K562 (cell line): ENCODE measurements around the gene TGM3. TPM values are rescaled to one million over a fixed set of nuclear protein-coding genes. Genes with fewer than 3 reads are reported as not detected.
A peak's percentile ranks its signal among the peaks of the same experiment; 100 is the strongest.

ENCODE experiments used
- ATAC-seq: fragments of 200-7000 bp; cut with Tn5 transposase; 3 replicates; pipeline ENCODE4 v1.9.1; 2020; ENCODE audit warnings: moderate library complexity
- BruUV-seq: library from RNA; stranded (reverse); fragments of 400-500 nt; replicated peaks from 2 replicates; lab custom pipeline; 2021; lab: Mats Ljungman, UMichigan
- CTCF ChIA-PET: fragments of 300-600 bp; formaldehyde crosslinking; extraction: SDS; loops from one replicate; lab custom pipeline; 2021; ENCODE audit warnings: low intra/inter-chr PET ratio; lab: Yijun Ruan, JAX
- POLR2A ChIA-PET: fragments of 300-600, 350-650 bp; sonication (Branson Sonifier 250); formaldehyde crosslinking; extraction: SDS; loops from one replicate; lab custom pipeline; 2021; ENCODE audit warnings: antibody characterized with exemption, inconsistent platforms; lab: Yijun Ruan, JAX
- DNase-seq, 4 experiments: peaks; one replicate each; pipeline versions ENCODE4 v3.0.0 to v3.0.0-alpha.2; 2011 to 2018; ENCODE audit warnings: low spot score in 3 of 4, mixed read lengths in 3 of 4; ENCODE audit errors: extremely low read depth in 1 of 4
- FAIRE-seq: peaks from 2 replicates; lab custom pipeline; 2011; peaks lifted over from hg19 to GRCh38; lab: Jason Lieb, UNC
- H2AFZ ChIP-seq: 2 replicates; pipeline ENCODE4 v1.6.0; 2011; ENCODE audit warnings: low read depth, low read length, control low read depth, inconsistent platforms
- H3K27ac ChIP-seq: fragments of 200-600 bp; 3 replicates; pipeline ENCODE4 v1.8.0; 2011; ENCODE audit warnings: low read depth, mild to moderate bottlenecking, control low read depth, inconsistent platforms, low read length, moderate library complexity, mixed read lengths; ENCODE audit errors: extremely low read depth
- H3K27me3 ChIP-seq, 2 experiments: fragments of 300-600 bp in 1 of 2; 2 replicates in 1 of 2; 3 replicates in 1 of 2; pipeline versions ENCODE4 v1.6.0 to v1.8.0; 2011; ENCODE audit warnings: inconsistent platforms in 2 of 2, low read length in 2 of 2, mild to moderate bottlenecking in 1 of 2, mixed read lengths in 1 of 2, moderate library complexity in 1 of 2; ENCODE audit not compliant: control insufficient read depth in 2 of 2, insufficient read depth in 2 of 2
- H3K36me3 ChIP-seq: fragments of 300-600 bp; 3 replicates; pipeline ENCODE4 v1.8.0; 2011; ENCODE audit warnings: mild to moderate bottlenecking, low read length, inconsistent platforms; ENCODE audit not compliant: control insufficient read depth, insufficient read depth
- H3K4me1 ChIP-seq, 2 experiments: fragments of 200-600 bp in 1 of 2; replicated peaks in 1 of 2; 2 replicates in 1 of 2; 3 replicates in 1 of 2; pipeline versions ENCODE4 v1.5.1 to v1.8.0; 2011; ENCODE audit warnings: inconsistent platforms in 2 of 2, low read length in 2 of 2, mild to moderate bottlenecking in 1 of 2, mixed read lengths in 1 of 2, moderate library complexity in 1 of 2; ENCODE audit not compliant: control insufficient read depth in 2 of 2, insufficient read depth in 2 of 2
- H3K4me2 ChIP-seq: 2 replicates; pipeline ENCODE4 v1.6.1; 2011; ENCODE audit warnings: low read length, control low read depth, inconsistent platforms, mixed read lengths; ENCODE audit not compliant: insufficient read depth
- H3K4me3 ChIP-seq: fragments of 200-600 bp; sonication (generic), shearing (Covaris generic); 2 replicates; pipeline ENCODE4 v1.5.1; 2016; ENCODE audit warnings: control low read depth, inconsistent platforms
- H3K79me2 ChIP-seq: fragments of 200-600 bp; 3 replicates; pipeline ENCODE4 v1.8.0; 2011; ENCODE audit warnings: low read length, inconsistent platforms; ENCODE audit not compliant: control insufficient read depth, insufficient read depth
- H3K9ac ChIP-seq, 2 experiments: 2 replicates each; pipeline versions ENCODE4 v1.6.0 to v1.6.1; 2011; ENCODE audit warnings: low read depth in 2 of 2, low read length in 2 of 2, control low read depth in 1 of 2, inconsistent platforms in 1 of 2, mild to moderate bottlenecking in 1 of 2, mixed read lengths in 1 of 2; ENCODE audit not compliant: insufficient read depth in 1 of 2
- H3K9me1 ChIP-seq: one replicate; pipeline ENCODE4 v1.6.0; 2011; ENCODE audit warnings: inconsistent platforms, mild to moderate bottlenecking, low read length, moderate library complexity; ENCODE audit not compliant: control insufficient read depth, insufficient read depth
- H3K9me3 ChIP-seq: replicated peaks from 2 replicates; pipeline ENCODE4 v1.5.1; 2011; ENCODE audit warnings: low read depth, low read length, inconsistent platforms; ENCODE audit not compliant: control insufficient read depth, insufficient read depth
- H4K20me1 ChIP-seq: replicated peaks from 2 replicates; pipeline ENCODE4 v1.6.1; 2011; ENCODE audit warnings: low read length, inconsistent platforms, mixed read lengths; ENCODE audit not compliant: control insufficient read depth, insufficient read depth
- C11orf30 ChIP-seq: fragments of 450-650 bp; IDR thresholded peaks from 2 replicates; pipeline ENCODE4 v1.6.1; 2016; ENCODE audit warnings: low read depth, mild to moderate bottlenecking
- CEBPB ChIP-seq: fragments of 450-650 bp; IDR thresholded peaks from 2 replicates; pipeline ENCODE4 v1.6.1; 2016; ENCODE audit warnings: missing genetic modification characterization, missing compliant biosample characterization
- CEBPG ChIP-seq, 3 experiments: fragments of 200-800 bp in 1 of 3; sonication (Bioruptor generic) in 1 of 3; sonication (generic) in 1 of 3; formaldehyde crosslinking in 1 of 3; IDR thresholded peaks in 2 of 3; conservative IDR thresholded peaks in 1 of 3; 2 replicates each; pipeline versions ENCODE4 v1.6.1 to v1.8.0; 2016 to 2022; ENCODE audit warnings: missing compliant biosample characterization in 2 of 3, missing genetic modification characterization in 2 of 3, mild to moderate bottlenecking in 1 of 3, missing genetic modification reagents in 1 of 3
- ESRRA ChIP-seq: fragments of 450-650 bp; IDR thresholded peaks from 2 replicates; pipeline ENCODE4 v1.6.1; 2014; ENCODE audit warnings: low read depth, mild to moderate bottlenecking, moderate library complexity, borderline replicate concordance
- GATAD2B ChIP-seq: fragments of 450-650 bp; IDR thresholded peaks from 2 replicates; pipeline ENCODE4 v1.6.1; 2017; ENCODE audit warnings: mild to moderate bottlenecking, borderline replicate concordance
- RBM25 ChIP-seq: fragments of 200-400 bp; formaldehyde crosslinking; IDR thresholded peaks from 2 replicates; pipeline ENCODE4 v1.6.1; 2018; ENCODE audit warnings: low read length, low read depth, moderate library complexity; ENCODE audit not compliant: severe bottlenecking
- RCOR1 ChIP-seq, 2 experiments: IDR thresholded peaks; 2 replicates each; pipeline ENCODE4 v1.6.1; 2012; ENCODE audit warnings: low read depth in 2 of 2, low read length in 2 of 2, borderline replicate concordance in 1 of 2, improper control_type of control experiment in 1 of 2
- TCF15 ChIP-seq: fragments of 250-450 bp; sonication (Bioruptor Pico); IDR thresholded peaks from 2 replicates; pipeline ENCODE4 v1.8.0; 2022; ENCODE audit warnings: moderate library complexity, mild to moderate bottlenecking, inconsistent platforms
- ZNF232 ChIP-seq: sonication (generic); formaldehyde crosslinking; IDR thresholded peaks from 2 replicates; pipeline ENCODE4 v1.8.0; 2022; ENCODE audit warnings: mild to moderate bottlenecking, missing genetic modification reagents
- ZNF512 ChIP-seq: IDR thresholded peaks from 2 replicates; pipeline ENCODE4 v1.6.1; 2016; ENCODE audit warnings: missing genetic modification characterization, missing compliant biosample characterization
- ZNF717 ChIP-seq: fragments of 250-450 bp; sonication (Bioruptor Pico); IDR thresholded peaks from 2 replicates; pipeline ENCODE4 v1.5.0; 2021
- WGBS: fragments of 100-300 bp; shearing (Covaris generic); methylation state at CpG from one replicate; pipeline ENCODE4 v1.1.6; 2016; ENCODE audit warnings: low coverage, mixed read lengths; ENCODE audit not compliant: insufficient coverage; ENCODE audit errors: missing lambda C conversion rate; 5-methylcytosine and 5-hydroxymethylcytosine counted together
- in situ Hi-C: fragments of 300-500 bp; cut with MboI; formaldehyde crosslinking; loops from 4 replicates; pipeline ENCODE4 v1.15.0; 2018; ENCODE audit warnings: inconsistent platforms, mixed read lengths
- intact Hi-C: fragments of 100-400 bp; cut with micrococcal nuclease; formaldehyde crosslinking; loops from 2 replicates; pipeline ENCODE4 v1.14.2; 2022
- polyA plus RNA-seq, 8 experiments: library from polyadenylated mRNA; depleted of rRNA in 4 of 8; stranded (reverse) in 5 of 8; unstranded in 3 of 8; fragments of >200 nt; fragmentation: Nextera tagmentation in 2 of 8; fragmentation: Illumina TruSeq in 1 of 8; extraction: Ambion mirVana in 2 of 8; extraction: Trizol in 1 of 8; gene quantifications; 2 replicates each; pipeline versions ENCODE4 v1.2.1 to v1.2.3, GENCODE V29; 2011 to 2014; ENCODE audit warnings: inconsistent platforms in 1 of 8, missing spikeins in 1 of 8
- total RNA-seq, 7 experiments: library from RNA; depleted of rRNA in 6 of 7; stranded (reverse); fragments of >200 nt in 6 of 7; fragmentation: Illumina TruSeq in 2 of 7; extraction: Trizol in 2 of 7; gene quantifications; 2 replicates each; pipeline versions ENCODE4 v1.2.1 to v1.2.3, GENCODE V29; 2011 to 2021; ENCODE audit warnings: low replicate concordance in 1 of 7

Gene TGM3
- total and polyA plus RNA-seq, 9 of the 15 experiments (the other 6 are each of a cell fraction or from before 2014, with no cell fraction given) = not detected

GRCh38 chr20:2300420-2300819, 4.6 kb downstream of the TGM3 start:
- no peak for FAIRE-seq

More at GRCh38 chr20:2300420-2300819, 4.6 kb downstream of the TGM3 start:
- DNase-seq = peak in 3 of 4 experiments; percentile 10 to 34 (median 10)
- H3K9me3 ChIP-seq = no peaks in the 10 kb centered on the region
- no peak overlapping the region for H2AFZ ChIP-seq
- POLR2A ChIA-PET = interaction anchor here (0.7 to 0.8 kb wide), 2 partner anchors 50 to 1410 kb away, joined by 3 read pairs; no protein-coding TSS in a partner anchor
- TF ChIP-seq ZNF232 (CRISPR knock-in tag) = no peak
- peak; percentile 97 for TF ChIP-seq CEBPB (tag)
- TF ChIP-seq ZNF512 (tag) = 0 out of 2 replicates have a peak, but pooled peaks have one; percentile 61
- peak; percentile 73 for TF ChIP-seq CEBPG (CRISPR knock-in tag; IDR thresholded peaks at IDR 0.05)
- peak; percentile 81 to 93 for TF ChIP-seq CEBPG (tag; conservative IDR thresholded peaks at IDR 0.05 in 1 of 2, IDR thresholded peaks at IDR 0.05 in 1 of 2)
- TF ChIP-seq TCF15 (CRISPR knock-in tag) = no peak
- TF ChIP-seq RBM25 = peak; percentile 65
- no peak for TF ChIP-seq C11orf30
- no peak for TF ChIP-seq ZNF717 (CRISPR knock-in tag)
- TF ChIP-seq RCOR1 (IDR thresholded peaks at IDR 0.05; ENCODE audit: borderline replicate concordance in 1 of 2, low read depth in 2 of 2, low read length in 2 of 2) = peak in 1 of 2 experiments; percentile 40; a peak in 1 of 4 replicates
- peak; percentile 47; the same call in 1 of the 2 replicates for TF ChIP-seq ESRRA
- no peak for TF ChIP-seq GATAD2B
- WGBS = 36% methylated on average over 2 of the region's 3 CpGs
- no TSS peak for BruUV-seq
- peak; percentile 57 for ATAC-seq
- H3K36me3 ChIP-seq = no peaks in the 10 kb centered on the region
- H3K27me3 ChIP-seq = peaks cover 0 to 7% of the 10 kb centered on the region in 2 experiments; a peak in 1 of 5 replicates
- H3K27ac ChIP-seq = no peak overlapping the region
- peaks cover 0 to 9% of the 10 kb centered on the region in 2 experiments; a peak in 3 of 5 replicates for H3K4me1 ChIP-seq
- 0 out of 2 replicates have a peak overlapping the region, but pooled peaks have one; percentile 8 for H3K4me2 ChIP-seq
- no peaks in the 10 kb centered on the region for H3K9me1 ChIP-seq
- CTCF ChIA-PET = no interaction called here
- H3K4me3 ChIP-seq = no peak overlapping the region
- no peaks in the 10 kb centered on the region for H3K79me2 ChIP-seq
- no peaks in the 10 kb centered on the region for H4K20me1 ChIP-seq
- in situ Hi-C loops = no loop called here
- intact Hi-C loops = loop anchor here (5.0 kb wide), 1 partner anchor 47 kb away; no protein-coding TSS in a partner anchor
- no peak overlapping the region for H3K9ac ChIP-seq
